GM12891 (cell line): ENCODE measurements around the gene SGSH.

Experiments
- DNase-seq: peaks from one replicate; pipeline ENCODE4 v3.0.0; 2011; ENCODE audit warnings: low spot score; ENCODE audit not compliant: insufficient read length
- FAIRE-seq: peaks from 2 replicates; lab custom pipeline; 2011; peaks lifted over from hg19 to GRCh38; lab: Jason Lieb, UNC
- PAX5 ChIP-seq: IDR thresholded peaks from 2 replicates; pipeline ENCODE4 v1.6.1; 2011; ENCODE audit warnings: low read length, moderate library complexity, mild to moderate bottlenecking; ENCODE audit not compliant: insufficient read depth, severe bottlenecking
- POLR2A ChIP-seq: IDR thresholded peaks from 2 replicates; pipeline ENCODE4 v1.6.1; 2011; ENCODE audit warnings: low read depth, low read length, control low read depth
- POLR2AphosphoS5 ChIP-seq: IDR thresholded peaks from 2 replicates; pipeline ENCODE4 v1.6.1; 2011; ENCODE audit warnings: low read depth, low read length, control low read depth
- POU2F2 ChIP-seq: IDR thresholded peaks from 2 replicates; pipeline ENCODE4 v1.6.1; 2011; ENCODE audit warnings: low read depth, mild to moderate bottlenecking, control low read depth, low read length, moderate library complexity
- SPI1 ChIP-seq: IDR thresholded peaks from 2 replicates; pipeline ENCODE4 v1.6.1; 2011; ENCODE audit warnings: low read depth, low read length, control low read depth
- TAF1 ChIP-seq: IDR thresholded peaks from 2 replicates; pipeline ENCODE4 v1.6.1; 2011; ENCODE audit warnings: low read depth, low read length, control low read depth

The SGSH gene

GRCh38 chr17:80220736-80221215, 643 bp upstream of the SGSH start:
- FAIRE-seq (no peak), DNase-seq (peak; percentile 52)
- TF ChIP-seq POLR2AphosphoS5: no peak
- no peak for TF ChIP-seq SPI1
- TF ChIP-seq PAX5: no peak
- TF ChIP-seq POU2F2: no peak
- no peak for TF ChIP-seq TAF1
- TF ChIP-seq POLR2A: no peak

- DNase-seq (no peak), FAIRE-seq (no peak)
- TF ChIP-seq TAF1 (no peak), POLR2AphosphoS5 (no peak), POLR2A (no peak), SPI1 (no peak), POU2F2 (no peak), PAX5 (no peak)
Measured at GRCh38 chr17:80219763-80220053, 425 bp downstream of the SGSH start.

- FAIRE-seq (peak; percentile 88), DNase-seq (peak; percentile 83)
- TF ChIP-seq SPI1 (peak; percentile 40; the same call in 1 of the 2 replicates), POU2F2 (0 out of 2 replicates have a peak, but pooled peaks have one; percentile 14), POLR2A (no peak)
Measured at GRCh38 chr17:80219013-80219762, 945 bp downstream of the SGSH start.

- no peak for DNase-seq
- FAIRE-seq: no peak
- TF ChIP-seq TAF1 (no peak), PAX5 (no peak), SPI1 (no peak), POLR2AphosphoS5 (no peak), POU2F2 (no peak), POLR2A (no peak)
Measured at GRCh38 chr17:80218391-80218790, 1.7 kb downstream of the SGSH start.

GRCh38 chr17:80217703-80218362, 2.3 kb downstream of the SGSH start:
- peak; percentile 74 for FAIRE-seq
- no peak for DNase-seq
- TF ChIP-seq PAX5: no peak
- no peak for TF ChIP-seq POLR2AphosphoS5

- TF ChIP-seq POLR2A (no peak), POU2F2 (no peak), SPI1 (no peak), TAF1 (no peak), POLR2AphosphoS5 (no peak), PAX5 (no peak)
- DNase-seq: no peak
- FAIRE-seq: no peak
Measured at GRCh38 chr17:80216473-80217456, 3.4 kb downstream of the SGSH start.

GRCh38 chr17:80214878-80215210, 5.3 kb downstream of the SGSH start:
- DNase-seq (no peak), FAIRE-seq (no peak)
- TF ChIP-seq POU2F2 (no peak), SPI1 (no peak), PAX5 (no peak), POLR2AphosphoS5 (no peak), POLR2A (no peak), TAF1 (no peak)

GRCh38 chr17:80214012-80214877, 5.9 kb downstream of the SGSH start:
- DNase-seq (no peak), FAIRE-seq (no peak)
- TF ChIP-seq POLR2A (no peak), POLR2AphosphoS5 (no peak), POU2F2 (no peak), SPI1 (no peak), TAF1 (no peak), PAX5 (no peak)

- FAIRE-seq (no peak), DNase-seq (no peak)
- no peak for TF ChIP-seq POLR2A
- TF ChIP-seq SPI1: no peak
- TF ChIP-seq POLR2AphosphoS5: no peak
- TF ChIP-seq POU2F2: no peak
- no peak for TF ChIP-seq TAF1
- TF ChIP-seq PAX5: no peak
Measured at GRCh38 chr17:80213643-80213975, 6.5 kb downstream of the SGSH start.
